Lung (tissue), 12 donors: Measurements from ENCODE around the gene NGDN. TPM values are rescaled to one million over a fixed set of nuclear protein-coding genes. Genes with fewer than 3 reads are reported as not detected.
"Not testable (repeated sequence)": the region's sequence is repeated elsewhere in the genome, so short reads cannot be mapped to it uniquely, and the experiment has no call there.

Source experiments
- ATAC-seq: fragments of 200-7000 bp; cut with Tn5 transposase; one replicate; pipeline ENCODE4 v1.9.1; 2020; ENCODE audit warnings: moderate number of reproducible peaks; ENCODE audit not compliant: insufficient read depth, low FRiP score
- DNase-seq, 3 donors: peaks; one replicate each; pipeline ENCODE4 v3.0.0-alpha.2; 2013 to 2017
- H3K27ac ChIP-seq, 2 donors: one replicate each; pipeline ENCODE4 v1.5.1; 2013; ENCODE audit warnings: mild to moderate bottlenecking in 2 of 2, moderate library complexity in 2 of 2, control low read depth in 1 of 2, inconsistent platforms in 1 of 2, low read depth in 1 of 2, low read length in 1 of 2
- H3K27me3 ChIP-seq, 3 donors: one replicate each; pipeline ENCODE4 v1.5.1; 2013; ENCODE audit warnings: low read length in 2 of 3; ENCODE audit not compliant: control insufficient read depth in 3 of 3, insufficient read depth in 3 of 3
- H3K36me3 ChIP-seq, 4 donors: one replicate each; pipeline ENCODE4 v1.5.1; 2013; ENCODE audit warnings: low read length in 4 of 4, mild to moderate bottlenecking in 1 of 4, moderate library complexity in 1 of 4; ENCODE audit not compliant: control insufficient read depth in 4 of 4, insufficient read depth in 4 of 4
- H3K4me1 ChIP-seq, 5 donors: one replicate each; pipeline ENCODE4 v1.5.1; 2013; ENCODE audit warnings: low read length in 5 of 5, mild to moderate bottlenecking in 2 of 5, moderate library complexity in 1 of 5; ENCODE audit not compliant: control insufficient read depth in 5 of 5, insufficient read depth in 5 of 5
- H3K4me3 ChIP-seq: one replicate; pipeline ENCODE4 v1.5.1; 2013; ENCODE audit warnings: mild to moderate bottlenecking, control low read depth, moderate library complexity
- H3K9ac ChIP-seq, 2 donors: one replicate each; pipeline ENCODE4 v1.5.1; 2013; ENCODE audit warnings: low read length in 2 of 2, control low read depth in 1 of 2; ENCODE audit not compliant: insufficient read depth in 1 of 2
- H3K9me3 ChIP-seq, 4 donors: one replicate each; pipeline ENCODE4 v1.5.1; 2013; ENCODE audit warnings: low read length in 3 of 4, mild to moderate bottlenecking in 1 of 4, moderate library complexity in 1 of 4; ENCODE audit not compliant: control insufficient read depth in 4 of 4, insufficient read depth in 3 of 4
- CTCF ChIP-seq: IDR thresholded peaks from 2 replicates; pipeline ENCODE4 v1.5.1; 2012; ENCODE audit warnings: mild to moderate bottlenecking; ENCODE audit errors: control extremely low read depth, extremely low read depth
- WGBS, 2 donors: extraction: QIAGEN DNeasy Blood & Tissue Kit; methylation state at CpG; one replicate each; pipeline ENCODE4 v1.1.7; 2013; 5-methylcytosine and 5-hydroxymethylcytosine counted together
- polyA plus RNA-seq, 2 donors: library from polyadenylated mRNA; stranded (reverse); fragments of 200-250 nt; gene quantifications; one replicate each; pipeline ENCODE4 v1.2.1, GENCODE V29; 2013
- total RNA-seq, 2 donors: library from RNA; depleted of rRNA in 1 of 2; stranded (reverse); fragments of >200 nt in 1 of 2; gene quantifications; one replicate each; pipeline ENCODE4 v1.2.1, GENCODE V29; 2014 to 2021
- donor health status: control.
- donor health status: control.
- donor health status: Bipolar disorder and iron deficiency.
- donor health status: healthy.
- donor health status: DM: yes; HTN: yes; CAD: no.

NGDN gene
- total and polyA plus RNA-seq, 4 donors = 31.6 to 52.4 (median 44.7) TPM

GRCh38 chr14:23449314-23449713 is 20.2 kb upstream of the NGDN start:
- Histone ChIP-seq H3K9ac (no peak overlapping the region), H3K27ac (no peak overlapping the region), H3K36me3 (no peaks in the 10 kb centered on the region), H3K27me3 (peaks cover 0 to 4% (median 0%) of the 10 kb centered on the region in 3 donors), H3K4me3 (no peak overlapping the region), H3K4me1 (peaks cover 0 to 7% (median 0%) of the 10 kb centered on the region in 5 donors), H3K9me3 (no peaks in the 10 kb centered on the region)
- ATAC-seq = no peak
- DNase-seq = no peak
- 86 to 91% methylated on average over 1 of the region's 1 CpG for whole genome bisulfite sequencing, 2 donors
- TF ChIP-seq CTCF = no peak

GRCh38 chr14:23450379-23450778 is 19.1 kb upstream of the NGDN start:
- ATAC-seq = no peak

GRCh38 chr14:23452237-23452636 is 17.3 kb upstream of the NGDN start:
- TF ChIP-seq CTCF = no peak
- Histone ChIP-seq H3K27ac (no peak overlapping the region), H3K9me3 (no peaks in the 10 kb centered on the region), H3K27me3 (peaks cover 0 to 4% (median 0%) of the 10 kb centered on the region in 3 donors), H3K36me3 (no peaks in the 10 kb centered on the region), H3K9ac (no peak overlapping the region), H3K4me1 (peaks cover 0 to 3% (median 0%) of the 10 kb centered on the region in 5 donors), H3K4me3 (no peak overlapping the region)
- 85 to 94% methylated on average over 2 of the region's 2 CpGs for WGBS, 2 donors
- ATAC-seq = no peak
- DNase-seq = no peak

More at GRCh38 chr14:23450379-23450778, 19.1 kb upstream of the NGDN start:
- Histone ChIP-seq H3K36me3 (no peaks in the 10 kb centered on the region), H3K27ac (no peak overlapping the region), H3K27me3 (peaks cover 0 to 4% (median 0%) of the 10 kb centered on the region in 3 donors), H3K9ac (no peak overlapping the region), H3K4me3 (no peak overlapping the region), H3K9me3 (no peaks in the 10 kb centered on the region), H3K4me1 (peaks cover 0 to 7% (median 0%) of the 10 kb centered on the region in 5 donors)
- 83 to 90% methylated on average over 2 of the region's 2 CpGs for WGBS, 2 donors
- DNase-seq = no peak
- no peak for TF ChIP-seq CTCF

- H3K4me3 ChIP-seq = no peak overlapping the region
- no peak overlapping the region for H3K9ac ChIP-seq
- no peaks in the 10 kb centered on the region for H3K36me3 ChIP-seq
- TF ChIP-seq CTCF = no peak
- 28 to 33% methylated on average over 1 of the region's 1 CpG for WGBS, 2 donors
- DNase-seq (no peak), ATAC-seq (no peak)
- no peak overlapping the region for H3K27ac ChIP-seq
- peaks cover 0 to 4% (median 0%) of the 10 kb centered on the region in 3 donors for H3K27me3 ChIP-seq
- H3K4me1 ChIP-seq = no peaks in the 10 kb centered on the region
- H3K9me3 ChIP-seq = no peaks in the 10 kb centered on the region
Measured at GRCh38 chr14:23454445-23454856, 15.1 kb upstream of the NGDN start.

- ATAC-seq, H3K27me3 ChIP-seq, H3K27ac ChIP-seq, H3K4me3 ChIP-seq, H3K4me1 ChIP-seq, H3K9ac ChIP-seq, H3K36me3 ChIP-seq, H3K9me3 ChIP-seq: not testable (repeated sequence)
- 90 to 91% methylated on average over 11 of the region's 11 CpGs for WGBS, 2 donors
- DNase-seq = peak in 1 of 3 donors; percentile 14
Measured at GRCh38 chr14:23456883-23457586, 12.5 kb upstream of the NGDN start.
